Loucy (cell line): Measurements from ENCODE around the gene ACOT11.

ENCODE experiments used
- CTCF ChIP-seq: fragments of 200-600 bp; sonication (generic); conservative IDR thresholded peaks from 2 replicates; pipeline ENCODE4 v1.5.1; 2014; ENCODE audit warnings: mild to moderate bottlenecking, antibody characterized with exemption, low read length
- EZH2phosphoT487 ChIP-seq: fragments of 200-600 bp; IDR thresholded peaks from 2 replicates; pipeline ENCODE4 v1.6.1; 2018; ENCODE audit warnings: antibody characterized with exemption, mild to moderate bottlenecking, moderate library complexity, borderline replicate concordance

- no peak for TF ChIP-seq CTCF
- TF ChIP-seq EZH2phosphoT487 = no peak
Measured at GRCh38 chr1:54602554-54602953, 54.5 kb downstream of the ACOT11 start.
